ENCODE data around the gene PGR. TPM values are rescaled to one million over a fixed set of nuclear protein-coding genes. Genes with fewer than 3 reads are reported as not detected.

Gene PGR
- total RNA-seq, 2 donors from 2014 or later, result not detected

DNA sequence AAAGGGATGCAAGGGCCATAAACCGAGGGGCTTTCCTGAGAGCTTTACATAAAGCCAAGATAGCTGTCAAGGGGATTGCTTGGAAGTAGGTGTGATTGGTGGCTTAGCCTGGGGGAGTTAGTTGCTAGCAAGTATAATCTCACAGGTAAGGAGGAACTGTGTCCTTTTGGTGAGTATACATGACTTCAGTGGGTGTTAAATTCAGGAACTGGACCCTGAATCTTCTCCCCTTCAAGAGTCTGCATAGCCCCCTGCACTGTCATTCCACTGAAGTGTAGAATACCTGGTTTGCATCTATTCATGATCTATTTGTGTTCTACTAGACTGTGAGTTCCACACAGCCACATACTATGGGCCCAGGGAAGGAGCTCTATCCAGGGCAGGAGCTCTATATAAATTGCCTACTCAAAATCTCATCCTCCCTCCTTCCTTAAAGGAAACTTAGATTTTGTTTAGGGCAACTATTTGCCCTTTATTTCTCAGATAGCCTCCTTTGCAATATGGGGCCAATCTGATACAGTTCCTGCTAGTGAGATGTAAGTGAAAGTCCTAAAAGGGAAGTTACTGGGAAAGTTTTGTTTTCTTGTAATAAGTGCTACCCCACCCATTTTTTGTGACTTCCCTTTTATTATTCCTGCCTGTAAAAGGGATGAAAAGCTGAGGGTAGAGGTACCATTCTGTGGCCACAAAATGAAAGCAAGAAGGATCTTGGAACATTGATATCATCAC lies 120.5 kb downstream of the PGR start:
- Mint-ChIP-seq H3K27ac (no peak overlapping the region), H3K4me3 (no peak overlapping the region), H3K4me1 (peaks cover 4% of the 10 kb centered on the region), H3K36me3 (ENCODE audit: low read depth) (no peaks in the 10 kb centered on the region), H3K9me3 (no peaks in the 10 kb centered on the region), H3K27me3 (ENCODE audit: insufficient read depth) (no peaks in the 10 kb centered on the region)
- no peak overlapping the region for H3K9ac ChIP-seq (ENCODE audit: extremely low read depth, low read length, poor library complexity, severe bottlenecking)
- no peak overlapping the region for H3K4me3 ChIP-seq (ENCODE audit: low read length)
- no peaks in the 10 kb centered on the region for H3K9me3 ChIP-seq (ENCODE audit: control insufficient read depth, low read length)
- 78 to 100% methylated on average over 1 of the region's 1 CpG for WGBS, 2 experiments (ENCODE audit: insufficient coverage in 1 of 2, insufficient read length in 1 of 2)
- TF ChIP-seq, protein P1, sequence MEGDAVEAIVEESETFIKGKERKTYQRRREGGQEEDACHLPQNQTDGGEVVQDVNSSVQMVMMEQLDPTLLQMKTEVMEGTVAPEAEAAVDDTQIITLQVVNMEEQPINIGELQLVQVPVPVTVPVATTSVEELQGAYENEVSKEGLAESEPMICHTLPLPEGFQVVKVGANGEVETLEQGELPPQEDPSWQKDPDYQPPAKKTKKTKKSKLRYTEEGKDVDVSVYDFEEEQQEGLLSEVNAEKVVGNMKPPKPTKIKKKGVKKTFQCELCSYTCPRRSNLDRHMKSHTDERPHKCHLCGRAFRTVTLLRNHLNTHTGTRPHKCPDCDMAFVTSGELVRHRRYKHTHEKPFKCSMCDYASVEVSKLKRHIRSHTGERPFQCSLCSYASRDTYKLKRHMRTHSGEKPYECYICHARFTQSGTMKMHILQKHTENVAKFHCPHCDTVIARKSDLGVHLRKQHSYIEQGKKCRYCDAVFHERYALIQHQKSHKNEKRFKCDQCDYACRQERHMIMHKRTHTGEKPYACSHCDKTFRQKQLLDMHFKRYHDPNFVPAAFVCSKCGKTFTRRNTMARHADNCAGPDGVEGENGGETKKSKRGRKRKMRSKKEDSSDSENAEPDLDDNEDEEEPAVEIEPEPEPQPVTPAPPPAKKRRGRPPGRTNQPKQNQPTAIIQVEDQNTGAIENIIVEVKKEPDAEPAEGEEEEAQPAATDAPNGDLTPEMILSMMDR (conservative IDR thresholded peaks at IDR 0.05), result no peak
- no peak for DNase-seq
- no peaks in the 10 kb centered on the region for H3K27me3 ChIP-seq (ENCODE audit: control insufficient read depth, insufficient read depth, low read length, poor library complexity, severe bottlenecking)
- no peak overlapping the region for H3K27ac ChIP-seq (ENCODE audit: low read depth, low read length)
- no peaks in the 10 kb centered on the region for H3K36me3 ChIP-seq (ENCODE audit: control insufficient read depth, insufficient read depth, low read length)
- H3K4me1 ChIP-seq (ENCODE audit: control insufficient read depth, insufficient read depth, low read length), result no peaks in the 10 kb centered on the region

DNA sequence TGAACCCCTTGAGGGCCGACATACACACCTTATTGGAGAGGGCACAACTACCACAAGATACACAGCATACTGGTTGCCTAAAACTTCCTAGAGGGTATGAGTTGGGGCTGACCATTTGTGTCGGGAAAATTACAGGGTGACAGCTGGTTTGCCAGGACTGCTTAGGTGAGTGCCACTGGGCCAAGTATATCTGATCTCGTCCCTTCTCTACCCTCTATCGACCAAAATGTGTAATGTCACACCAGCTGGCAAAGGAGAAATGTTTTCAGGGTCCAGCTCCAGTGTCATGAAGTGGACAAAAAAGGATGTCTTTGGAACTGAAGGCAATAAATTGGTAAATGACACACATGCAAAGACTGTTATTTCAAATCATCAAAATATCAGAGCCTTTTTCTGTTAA lies 126.1 kb downstream of the PGR start:
- Mint-ChIP-seq H3K36me3 (ENCODE audit: low read depth) (no peaks in the 10 kb centered on the region), H3K27ac (no peak overlapping the region), H3K4me3 (no peak overlapping the region), H3K4me1 (peaks cover 7% of the 10 kb centered on the region), H3K27me3 (ENCODE audit: insufficient read depth) (no peaks in the 10 kb centered on the region), H3K9me3 (no peaks in the 10 kb centered on the region)
- Histone ChIP-seq H3K4me1 (ENCODE audit: control insufficient read depth, insufficient read depth, low read length) (no peaks in the 10 kb centered on the region), H3K27me3 (ENCODE audit: control insufficient read depth, insufficient read depth, low read length, poor library complexity, severe bottlenecking) (no peaks in the 10 kb centered on the region), H3K27ac (ENCODE audit: low read depth, low read length) (no peak overlapping the region), H3K9me3 (ENCODE audit: control insufficient read depth, low read length) (no peaks in the 10 kb centered on the region), H3K36me3 (ENCODE audit: control insufficient read depth, insufficient read depth, low read length) (no peaks in the 10 kb centered on the region), H3K4me3 (ENCODE audit: low read length) (no peak overlapping the region), H3K9ac (ENCODE audit: extremely low read depth, low read length, poor library complexity, severe bottlenecking) (no peak overlapping the region)
- peak; percentile 53 for DNase-seq
- TF ChIP-seq, protein P1 (conservative IDR thresholded peaks at IDR 0.05), result peak; percentile 43
- WGBS, 2 experiments (ENCODE audit: insufficient coverage in 1 of 2, insufficient read length in 1 of 2), result 85% methylated on average over 4 of the region's 4 CpGs; no CpG with 5 or more reads in 1 of the 2 experiments

DNA sequence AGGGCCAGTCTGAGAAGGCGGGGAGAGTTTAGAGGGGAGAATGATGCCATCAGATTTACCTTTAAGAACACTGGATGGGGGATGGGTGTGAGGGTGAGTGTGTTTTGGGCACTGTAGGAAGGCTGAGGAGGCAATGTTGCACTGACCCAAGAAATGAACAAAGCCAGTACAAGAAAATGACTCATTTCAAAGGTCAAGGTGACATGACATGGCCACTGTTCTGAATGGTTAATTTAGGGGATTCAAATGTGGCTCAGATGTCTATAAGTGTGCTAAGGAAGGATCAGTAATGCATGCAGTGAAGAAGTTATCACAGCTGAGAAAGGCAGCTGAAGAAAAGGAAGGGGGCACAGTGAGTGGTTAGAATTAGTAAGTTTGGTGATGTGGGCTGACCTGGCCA lies 129.9 kb downstream of the PGR start:
- DNase-seq, result no peak
- H3K27me3 Mint-ChIP-seq (ENCODE audit: insufficient read depth), result no peaks in the 10 kb centered on the region

More for the DNA sequence above, 129.9 kb downstream of the PGR start:
- peaks cover 7% of the 10 kb centered on the region for H3K4me1 Mint-ChIP-seq
- peaks cover 3% of the 10 kb centered on the region for H3K36me3 Mint-ChIP-seq (ENCODE audit: low read depth)
- H3K9ac ChIP-seq (ENCODE audit: extremely low read depth, low read length, poor library complexity, severe bottlenecking), result no peak overlapping the region
- no peak overlapping the region for H3K4me3 Mint-ChIP-seq
- H3K27ac Mint-ChIP-seq, result peak overlapping the region; percentile 35
- H3K4me1 ChIP-seq (ENCODE audit: control insufficient read depth, insufficient read depth, low read length), result no peaks in the 10 kb centered on the region
- H3K9me3 ChIP-seq (ENCODE audit: control insufficient read depth, low read length), result no peaks in the 10 kb centered on the region
- TF ChIP-seq, protein P1 (conservative IDR thresholded peaks at IDR 0.05), result no peak
- H3K4me3 ChIP-seq (ENCODE audit: low read length), result no peak overlapping the region
- no peak overlapping the region for H3K27ac ChIP-seq (ENCODE audit: low read depth, low read length)
- no peaks in the 10 kb centered on the region for H3K9me3 Mint-ChIP-seq
- WGBS, 2 experiments (ENCODE audit: insufficient coverage in 1 of 2, insufficient read length in 1 of 2), result 94% methylated on average over 1 of the region's 1 CpG; no CpG with 5 or more reads in 1 of the 2 experiments
- no peaks in the 10 kb centered on the region for H3K36me3 ChIP-seq (ENCODE audit: control insufficient read depth, insufficient read depth, low read length)
- H3K27me3 ChIP-seq (ENCODE audit: control insufficient read depth, insufficient read depth, low read length, poor library complexity, severe bottlenecking), result no peaks in the 10 kb centered on the region
